GM19324 (cell line): ENCODE measurements around the gene KYAT1.
"Not testable (repeated sequence)": the region's sequence is repeated elsewhere in the genome, so short reads cannot be mapped to it uniquely, and the experiment has no call there.

Source experiments
- ATAC-seq: cut with Tn5 transposase; IDR thresholded peaks from one replicate; pipeline ENCODE4 v1.9.1; 2021; ENCODE audit warnings: mild to moderate bottlenecking, moderate library complexity; ENCODE audit not compliant: unreplicated experiment, low FRiP score

The KYAT1 gene

DNA sequence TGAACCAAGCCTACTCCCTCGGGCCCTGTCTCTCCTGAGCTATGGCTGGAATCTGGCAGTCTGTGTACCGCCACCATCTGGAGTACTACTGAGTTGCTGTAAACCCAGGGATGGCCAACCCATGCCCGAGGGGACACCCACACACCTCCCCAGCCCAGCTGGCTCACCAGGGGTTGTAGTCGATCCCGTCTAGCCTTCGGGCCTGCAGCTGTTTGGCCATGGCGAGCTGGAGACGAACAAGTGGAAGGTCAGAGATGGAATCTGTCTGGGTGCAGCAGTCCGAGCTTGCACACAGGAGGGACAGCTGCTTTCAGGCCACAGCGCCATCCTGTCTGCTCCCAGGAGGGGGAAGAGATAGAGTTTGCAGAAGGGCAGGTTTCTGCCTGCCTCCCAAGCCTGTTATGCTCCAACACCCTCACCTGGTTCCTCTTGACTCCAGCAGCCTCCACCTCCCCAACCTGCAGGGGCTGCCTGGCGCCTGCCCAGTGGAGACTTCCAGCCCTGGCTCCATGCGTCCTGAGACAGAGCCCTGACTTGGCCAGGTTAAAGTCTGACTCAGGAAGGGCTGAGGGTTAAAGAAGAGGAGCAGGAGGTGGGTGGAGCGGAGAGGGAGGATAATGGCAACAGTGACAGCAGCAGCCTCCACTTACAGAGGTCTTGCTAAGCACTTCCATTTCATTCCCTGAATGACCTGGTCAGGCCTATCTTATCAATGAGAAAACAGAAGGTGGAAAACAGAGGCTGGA, 36.4 kb downstream of the KYAT1 start:
- no peak for ATAC-seq

GRCh38 chr9:128843171-128843570, 38.6 kb downstream of the KYAT1 start:
- not testable (repeated sequence) for ATAC-seq

DNA sequence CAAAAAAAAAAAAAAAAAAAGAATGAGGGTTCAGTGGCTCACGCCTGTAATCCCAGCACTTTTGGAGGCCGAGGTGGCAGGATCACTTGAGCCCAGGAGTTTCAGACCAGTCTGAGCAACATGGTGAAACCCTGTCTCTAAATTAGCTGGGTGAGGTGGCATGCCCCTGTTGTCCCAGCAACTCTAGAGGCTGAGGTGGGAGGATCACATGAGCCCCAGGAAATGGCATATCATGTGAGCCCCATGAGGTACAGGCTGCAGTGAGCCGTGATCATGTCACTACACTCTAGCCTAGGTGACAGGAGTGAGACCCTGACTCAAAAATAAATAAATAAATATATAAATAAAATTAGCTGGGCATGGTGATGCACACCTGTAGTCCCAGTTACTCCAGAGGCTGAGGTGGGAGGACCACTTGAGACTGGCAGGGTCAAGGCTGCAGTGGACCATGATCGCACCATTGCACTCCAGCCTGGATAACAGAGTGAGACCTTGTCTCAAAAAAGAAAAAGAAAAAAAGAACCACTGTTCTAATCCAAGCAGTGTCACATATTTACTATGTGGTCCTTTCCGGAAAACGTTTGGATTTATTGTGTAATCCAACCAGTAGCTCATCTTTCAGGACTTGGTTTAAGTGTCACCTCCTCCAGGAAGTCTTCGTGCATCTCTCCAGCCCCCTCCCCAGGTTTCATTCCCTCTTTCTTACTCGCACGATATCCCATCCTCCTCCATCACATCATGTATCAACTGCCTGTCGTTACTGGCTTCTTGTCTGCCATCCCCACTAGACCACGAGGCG, 39.9 kb downstream of the KYAT1 start:
- no peak for ATAC-seq

DNA sequence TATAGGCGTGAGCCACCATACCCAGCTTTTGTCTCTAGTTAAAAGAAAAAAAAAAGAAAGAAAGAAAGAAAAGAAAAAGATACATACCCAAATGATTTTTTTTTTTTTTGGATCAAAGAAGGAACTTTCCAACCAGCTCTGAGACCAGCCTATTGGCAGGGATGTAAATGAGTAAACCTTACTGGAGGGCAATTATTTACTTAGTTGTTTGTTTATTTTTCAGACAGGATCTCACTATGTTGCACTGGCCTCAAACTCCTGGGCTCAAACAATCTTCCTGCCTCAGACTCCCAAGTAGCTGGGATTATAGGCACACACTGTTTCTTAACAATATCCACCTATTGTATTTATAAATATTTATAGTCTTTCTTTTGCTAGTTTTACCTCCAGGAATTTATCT, 41.2 kb downstream of the KYAT1 start:
- no peak for ATAC-seq

DNA sequence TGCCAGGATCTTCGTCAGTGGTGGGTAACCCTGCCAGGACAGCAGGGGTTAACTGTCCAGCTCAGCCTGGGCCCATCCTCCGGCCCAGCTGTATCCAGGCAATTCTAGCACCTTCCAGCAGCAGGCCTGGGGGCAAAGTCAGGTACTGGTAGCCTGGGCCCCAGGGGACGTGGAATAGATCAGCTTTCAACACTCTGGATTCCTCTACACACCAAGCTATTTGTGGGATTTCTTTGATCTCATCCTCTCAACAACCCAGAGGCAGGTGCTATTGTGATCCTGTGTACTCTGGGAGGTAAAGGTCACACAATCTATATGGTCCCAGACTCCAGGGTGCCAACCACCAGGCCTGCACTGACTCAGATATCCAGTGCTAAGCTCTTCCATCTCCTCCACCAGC, 43.4 kb downstream of the KYAT1 start:
- no peak for ATAC-seq

GRCh38 chr9:128836509-128837145, 45.1 kb downstream of the KYAT1 start:
- no peak for ATAC-seq

DNA sequence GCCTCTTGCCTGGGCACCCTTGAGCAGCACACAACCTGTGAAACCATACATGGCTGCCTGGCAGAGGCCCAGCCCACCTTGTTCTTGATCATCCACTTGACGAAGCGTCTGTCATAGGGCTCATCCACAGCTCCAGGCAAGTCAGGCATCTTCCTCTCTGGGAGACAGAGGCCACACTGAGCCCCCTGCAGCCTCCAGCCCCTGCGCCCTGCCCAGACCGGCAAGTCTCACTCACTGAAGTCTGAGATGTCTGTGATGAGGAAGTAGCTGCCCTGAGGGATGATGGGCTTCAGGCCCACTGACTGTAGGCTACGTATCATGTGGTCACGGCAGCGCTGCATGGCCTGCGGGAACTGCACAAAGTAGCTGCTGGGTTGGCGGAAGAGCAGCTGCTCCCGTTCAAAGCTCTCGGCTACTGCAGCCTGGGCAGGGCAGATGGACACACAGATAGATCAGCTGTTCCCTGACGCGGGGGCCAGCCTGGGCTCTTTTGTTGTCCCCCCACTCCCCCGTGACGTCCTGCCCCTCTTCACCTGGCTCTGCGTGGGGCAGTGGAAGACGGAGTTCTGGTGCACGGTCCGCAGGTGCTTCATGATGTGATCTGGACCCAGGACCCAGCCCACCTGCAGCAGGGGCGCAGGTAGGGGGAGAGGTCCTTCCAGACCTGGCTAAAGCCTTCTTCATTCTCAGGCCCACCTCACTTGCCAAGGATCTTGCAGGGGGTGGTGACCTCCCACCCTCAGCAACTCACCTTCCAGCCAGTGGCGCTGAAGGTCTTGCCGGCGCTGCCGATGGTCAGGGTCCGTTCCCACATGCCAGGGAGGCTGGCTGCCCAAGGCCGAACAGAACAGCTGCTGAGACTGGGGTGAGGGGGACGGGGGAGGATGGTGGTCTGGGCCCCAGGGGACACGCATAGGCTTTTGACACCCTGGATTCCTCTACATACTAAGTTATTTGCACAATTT, 46.2 kb downstream of the KYAT1 start:
- no peak for ATAC-seq

- no peak for ATAC-seq
Observed at GRCh38 chr9:128833696-128834095, 48.1 kb downstream of the KYAT1 start.

DNA sequence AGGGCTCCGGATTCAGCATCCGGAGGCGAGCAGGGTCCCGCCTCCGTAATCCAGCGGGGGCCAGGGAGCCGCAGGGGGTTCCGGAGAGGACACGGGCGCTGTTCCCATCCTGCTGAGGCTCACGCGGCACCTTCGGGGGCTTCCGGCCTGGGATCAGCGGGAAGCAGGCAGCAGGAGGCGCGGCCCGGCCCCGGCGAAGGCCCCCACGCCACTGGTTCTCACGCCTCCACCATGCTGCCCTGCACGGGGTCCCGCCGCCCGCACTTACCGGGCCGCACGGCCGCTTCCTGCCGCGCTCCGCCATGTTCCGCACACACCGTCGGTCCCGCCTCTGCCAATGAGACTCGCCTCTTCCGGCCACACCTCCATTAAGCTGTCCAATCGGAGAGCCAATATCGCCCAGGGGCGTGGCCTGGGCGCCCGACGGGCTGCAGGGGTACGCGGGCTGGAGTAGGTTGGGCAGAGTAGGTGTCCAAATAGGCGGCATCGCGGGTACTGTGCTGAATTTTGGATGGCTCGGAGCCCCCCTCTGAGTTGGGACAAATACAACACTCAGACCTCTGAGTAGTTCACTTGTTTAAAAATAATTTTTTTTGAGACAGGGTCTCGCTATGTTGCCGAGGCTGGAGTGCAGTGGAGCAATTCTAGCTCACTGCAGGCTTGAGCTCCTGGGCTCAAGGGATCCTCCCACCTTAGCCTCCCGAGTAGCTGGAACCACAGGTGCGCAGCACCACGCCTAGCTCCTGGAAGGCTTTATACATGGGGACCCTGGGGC, 52.1 kb downstream of the KYAT1 start, which contains the start of gene SPOUT1:
SPOUT1 (minus strand) TSS at position 318 of the 775 bp plus-strand sequence; CDS start at position 304, 14 bp downstream.
- peak; percentile 96 for ATAC-seq

- ATAC-seq: peak; percentile 6
Observed at GRCh38 chr9:128828719-128829452, 52.9 kb downstream of the KYAT1 start.

DNA sequence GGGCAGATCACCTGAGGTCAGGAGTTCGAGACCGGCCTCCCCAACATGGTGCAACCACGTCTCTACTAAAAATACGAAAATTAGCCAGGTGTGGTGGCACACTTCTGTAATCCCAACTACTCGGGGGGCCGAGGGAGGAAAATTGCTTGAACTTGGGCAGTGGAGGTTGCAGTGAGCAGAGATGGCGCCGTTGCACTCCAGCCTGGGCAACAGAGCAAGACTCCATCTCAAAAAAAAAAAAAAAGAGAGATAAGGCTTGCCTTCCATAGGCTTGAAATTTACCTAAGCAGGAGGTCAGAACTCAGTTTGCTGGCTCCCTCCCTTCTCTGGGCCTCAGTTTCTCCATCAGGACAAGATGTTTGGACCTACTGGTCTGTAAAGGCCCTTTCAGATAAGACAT, 53.5 kb downstream of the KYAT1 start:
- no peak for ATAC-seq

DNA sequence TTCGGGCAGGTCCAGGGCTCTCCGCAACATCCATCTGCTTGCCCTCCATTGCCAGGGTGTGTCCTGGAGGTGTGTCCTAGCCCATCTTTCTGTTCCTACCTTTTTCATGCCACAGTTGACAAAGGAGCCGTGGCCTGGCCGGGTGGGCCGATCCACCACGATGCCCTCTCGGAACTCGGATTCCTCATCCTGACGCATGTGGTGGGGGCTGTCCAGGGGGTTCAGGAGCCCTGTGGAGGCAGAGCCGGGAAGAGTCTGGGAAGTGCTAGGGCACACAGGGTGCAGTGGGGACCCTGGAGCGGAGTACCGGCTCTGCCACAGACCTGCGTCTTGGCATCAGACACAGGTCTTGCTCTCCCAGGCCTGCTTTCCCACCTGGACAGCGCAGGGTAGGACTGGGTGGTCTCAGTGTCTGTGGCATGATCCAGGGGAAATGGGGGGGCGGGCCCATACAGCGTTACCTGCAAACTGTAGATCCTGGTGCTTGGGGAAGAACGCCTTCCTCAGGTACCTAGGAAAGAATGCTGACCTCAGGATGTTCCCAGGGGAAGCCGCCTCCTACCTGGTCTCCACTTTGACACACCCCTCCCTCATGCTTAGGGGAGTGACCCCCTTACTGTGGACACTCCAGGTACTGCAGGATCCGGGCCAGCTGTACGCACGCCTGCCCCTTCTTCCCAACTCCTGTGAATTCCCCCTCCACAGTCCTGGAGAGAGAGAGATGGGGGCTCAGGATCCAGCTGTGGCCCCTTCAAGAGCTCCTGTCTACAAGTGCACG, 55.6 kb downstream of the KYAT1 start:
- ATAC-seq: no peak

- no peak for ATAC-seq
Observed at GRCh38 chr9:128824911-128825310, 56.8 kb downstream of the KYAT1 start.

- no peak for ATAC-seq
Observed at GRCh38 chr9:128823903-128824406, 57.8 kb downstream of the KYAT1 start.

- no peak for ATAC-seq
Observed at GRCh38 chr9:128823362-128823902, 58.3 kb downstream of the KYAT1 start.

DNA sequence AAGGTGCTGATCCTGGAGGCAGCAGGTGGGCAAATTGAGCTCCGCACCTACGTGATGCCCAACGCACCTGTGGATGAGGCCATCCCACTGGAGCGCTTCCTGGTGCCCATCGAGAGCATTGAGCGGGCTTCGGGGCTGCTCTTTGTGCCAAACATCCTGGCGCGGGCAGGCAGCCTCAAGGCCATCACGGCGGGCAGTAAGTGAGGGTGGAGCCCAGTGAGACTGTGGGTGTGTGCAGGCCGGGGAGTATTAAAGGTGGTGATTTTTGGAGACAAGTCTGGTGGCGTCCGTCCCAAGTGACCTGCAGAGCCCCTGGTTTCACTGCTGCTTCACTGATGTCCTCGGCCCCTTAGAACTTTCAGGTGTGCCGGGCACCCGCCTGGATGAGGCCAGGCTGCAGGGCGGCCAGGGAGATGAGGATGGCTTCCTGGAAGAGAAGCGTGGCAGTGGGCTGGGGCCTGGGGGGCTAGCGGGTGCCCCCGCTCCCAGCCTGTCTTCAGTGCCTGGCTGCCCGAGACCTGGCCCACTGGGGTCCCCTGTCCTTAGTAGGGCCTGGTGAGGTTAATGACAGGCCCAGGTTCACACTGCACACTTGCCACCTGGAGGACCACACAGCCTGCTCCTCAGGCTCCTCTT, 59.2 kb downstream of the KYAT1 start:
- no peak for ATAC-seq
